ENCODE data around the gene ZNF609. TPM values are rescaled to one million over a fixed set of nuclear protein-coding genes. Genes with fewer than 3 reads are reported as not detected.
"Not testable (repeated sequence)": the region's sequence is repeated elsewhere in the genome, so short reads cannot be mapped to it uniquely, and the experiment has no call there.

ZNF609 gene
- total RNA-seq, 1 donor from 2014 or later, result 11.3 TPM

- H3K36me3 ChIP-seq (ENCODE audit: control insufficient read depth, insufficient read depth, low read length), result no peaks in the 10 kb centered on the region
- DNase-seq (ENCODE audit: low read depth) (no peak), FAIRE-seq (no peak)
- H3K27me3 ChIP-seq (ENCODE audit: control insufficient read depth, insufficient read depth, low read length), result no peaks in the 10 kb centered on the region
- H3K4me3 ChIP-seq (ENCODE audit: low read depth, low read length), result no peak overlapping the region
- no peak for TF ChIP-seq CTCF (IDR thresholded peaks at IDR 0.05; ENCODE audit: insufficient read depth, low read length, severe bottlenecking)
These were observed 179.9 kb downstream of the ZNF609 start for GRCh38 chr15:64640146-64640871.

- FAIRE-seq (no peak), DNase-seq (ENCODE audit: low read depth) (no peak)
- Histone ChIP-seq H3K36me3 (ENCODE audit: control insufficient read depth, insufficient read depth, low read length) (no peaks in the 10 kb centered on the region), H3K27me3 (ENCODE audit: control insufficient read depth, insufficient read depth, low read length) (no peaks in the 10 kb centered on the region), H3K4me3 (ENCODE audit: low read depth, low read length) (no peak overlapping the region)
- TF ChIP-seq CTCF (IDR thresholded peaks at IDR 0.05; ENCODE audit: insufficient read depth, low read length, severe bottlenecking), result no peak
These were observed 182.5 kb downstream of the ZNF609 start for GRCh38 chr15:64642875-64643274.

- H3K36me3 ChIP-seq (ENCODE audit: control insufficient read depth, insufficient read depth, low read length), result no peaks in the 10 kb centered on the region
These were observed 183.3 kb downstream of the ZNF609 start for GRCh38 chr15:64643685-64644084.

GRCh38 chr15:64644811-64645210 lies 184.4 kb downstream of the ZNF609 start:
- not testable (repeated sequence) for H3K27me3 ChIP-seq (ENCODE audit: control insufficient read depth, insufficient read depth, low read length); H3K4me3 ChIP-seq (ENCODE audit: low read depth, low read length); FAIRE-seq; DNase-seq (ENCODE audit: low read depth); H3K36me3 ChIP-seq (ENCODE audit: control insufficient read depth, insufficient read depth, low read length)

More at GRCh38 chr15:64643685-64644084, 183.3 kb downstream of the ZNF609 start:
- TF ChIP-seq CTCF (IDR thresholded peaks at IDR 0.05; ENCODE audit: insufficient read depth, low read length, severe bottlenecking), result no peak
- no peak for FAIRE-seq
- Histone ChIP-seq H3K27me3 (ENCODE audit: control insufficient read depth, insufficient read depth, low read length) (no peaks in the 10 kb centered on the region), H3K4me3 (ENCODE audit: low read depth, low read length) (no peak overlapping the region)
- DNase-seq (ENCODE audit: low read depth), result no peak

GRCh38 chr15:64645995-64646394 lies 185.6 kb downstream of the ZNF609 start:
- TF ChIP-seq CTCF (IDR thresholded peaks at IDR 0.05; ENCODE audit: insufficient read depth, low read length, severe bottlenecking), result no peak

GRCh38 chr15:64647367-64647766 lies 187.0 kb downstream of the ZNF609 start:
- no peak for FAIRE-seq
- no peak for TF ChIP-seq CTCF (IDR thresholded peaks at IDR 0.05; ENCODE audit: insufficient read depth, low read length, severe bottlenecking)

More at GRCh38 chr15:64645995-64646394, 185.6 kb downstream of the ZNF609 start:
- Histone ChIP-seq H3K4me3 (ENCODE audit: low read depth, low read length) (no peak overlapping the region), H3K27me3 (ENCODE audit: control insufficient read depth, insufficient read depth, low read length) (no peaks in the 10 kb centered on the region), H3K36me3 (ENCODE audit: control insufficient read depth, insufficient read depth, low read length) (no peaks in the 10 kb centered on the region)
- no peak for FAIRE-seq
- no peak for DNase-seq (ENCODE audit: low read depth)

More at GRCh38 chr15:64647367-64647766, 187.0 kb downstream of the ZNF609 start:
- no peak overlapping the region for H3K4me3 ChIP-seq (ENCODE audit: low read depth, low read length)
- H3K36me3 ChIP-seq (ENCODE audit: control insufficient read depth, insufficient read depth, low read length), result no peaks in the 10 kb centered on the region
- no peaks in the 10 kb centered on the region for H3K27me3 ChIP-seq (ENCODE audit: control insufficient read depth, insufficient read depth, low read length)
- DNase-seq (ENCODE audit: low read depth), result no peak
